ENCODE measurements around the gene GSX2. TPM values are rescaled to one million over a fixed set of nuclear protein-coding genes. Genes with fewer than 3 reads are reported as not detected.

The GSX2 gene
- total and polyA plus RNA-seq, 2 of the 4 experiments (the other 2 are of a cell fraction) = not detected

DNA sequence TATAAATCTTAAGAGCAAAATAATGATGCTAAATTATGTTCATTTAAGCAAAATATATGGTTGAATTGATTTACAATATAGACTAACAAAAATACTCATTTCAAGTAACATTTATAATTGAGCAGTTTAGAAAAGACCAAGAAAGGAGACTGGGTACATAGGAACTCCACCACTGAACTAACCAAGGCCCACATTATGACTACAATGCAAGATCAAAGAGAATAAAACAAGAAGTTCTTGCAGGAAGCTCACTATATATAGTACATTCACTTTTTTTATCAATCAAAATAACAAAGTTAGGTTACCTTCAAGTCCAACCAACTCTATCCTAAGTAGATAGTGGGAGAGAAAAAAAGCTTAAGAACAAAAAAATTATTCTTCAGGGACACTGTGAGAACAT, 43.6 kb upstream of the GSX2 start:
- Histone ChIP-seq H4K5ac (ENCODE audit: low read depth, low read length) (no peak overlapping the region), H3K23ac (ENCODE audit: low read depth, low read length) (no peak overlapping the region), H2BK5ac (ENCODE audit: low read depth, low read length, poor library complexity, severe bottlenecking) (no peak overlapping the region), H3K4me2 (ENCODE audit: low read depth, low read length) (no peak overlapping the region), H2AK5ac (ENCODE audit: low read depth, low read length) (no peak overlapping the region), H3K79me1 (ENCODE audit: low read depth in 1 of 2, low read length in 2 of 2) (peaks cover 0 to 56% of the 10 kb centered on the region in 2 experiments; a peak in 2 of 4 replicates), H2AK9ac (replicated peaks; ENCODE audit: low read depth, low read length, poor library complexity) (no peak overlapping the region), H3K56ac (ENCODE audit: extremely low read depth, insufficient read depth, low read length) (no peak overlapping the region), H3K9me3 (ENCODE audit: control insufficient read depth, insufficient read depth, low read length) (no peaks in the 10 kb centered on the region), H2AFZ (replicated peaks; ENCODE audit: low read length, poor library complexity) (no peak overlapping the region), H3K27me3 (ENCODE audit: control insufficient read depth, insufficient read depth, low read length) (no peaks in the 10 kb centered on the region), H3K9ac (ENCODE audit: low read depth, low read length) (no peak overlapping the region), H3K18ac (ENCODE audit: low read depth, low read length) (no peak overlapping the region), H3K36me3 (ENCODE audit: control insufficient read depth, insufficient read depth, low read length) (no peaks in the 10 kb centered on the region), H2BK15ac (ENCODE audit: low read depth, low read length) (no peak overlapping the region), H3K4me3 (ENCODE audit: insufficient read depth, low read depth, low read length) (no peak overlapping the region), H3K4me1 (ENCODE audit: control insufficient read depth, insufficient read depth, low read length) (peaks cover 4% of the 10 kb centered on the region; the same call in 1 of the 2 replicates), H3K9me1 (ENCODE audit: insufficient read depth, low read length) (peaks cover 5% of the 10 kb centered on the region; the same call in 1 of the 2 replicates), H2BK20ac (ENCODE audit: low read depth, low read length) (no peak overlapping the region), H4K20me1 (ENCODE audit: insufficient read depth, low read length) (peaks cover 79% of the 10 kb centered on the region; the same call in 1 of the 2 replicates), H3K14ac (replicated peaks; ENCODE audit: low read depth, low read length) (no peak overlapping the region), H4K8ac (ENCODE audit: low read depth in 2 of 2, low read length in 2 of 2) (no peak overlapping the region), H3K4ac (ENCODE audit: low read depth, low read length) (no peak overlapping the region), H2BK120ac (ENCODE audit: low read depth, low read length) (no peak overlapping the region), H4K91ac (ENCODE audit: insufficient read depth, low read depth, low read length) (no peak overlapping the region), H3K27ac (ENCODE audit: insufficient read depth, low read length) (no peak overlapping the region)
- intact Hi-C loops (cut with micrococcal nuclease) (no loop called here), in situ Hi-C loops (cut with MboI; ENCODE audit: low sequenced_read_pairs) (loop anchor here (25.0 kb wide), 1 partner anchor 1044 kb away; no protein-coding TSS in a partner anchor), dilution Hi-C loops (cut with HindIII; ENCODE audit: low sequenced_read_pairs, unreplicated experiment) (no loop called here)
- no TSS peak for BruUV-seq (replicated peaks)
- no peak for TF ChIP-seq RCOR1 (IDR thresholded peaks at IDR 0.05; ENCODE audit: insufficient replicate concordance, low read length)
- no peak for TF ChIP-seq FOS (IDR thresholded peaks at IDR 0.05; ENCODE audit: low read depth, low read length)
- TF ChIP-seq SMC3 (IDR thresholded peaks at IDR 0.05; ENCODE audit: low read depth, low read length) = no peak
- TF ChIP-seq MXI1 (IDR thresholded peaks at IDR 0.05; ENCODE audit: borderline replicate concordance, low read depth, low read length) = no peak
- TF ChIP-seq MAZ (IDR thresholded peaks at IDR 0.05; ENCODE audit: borderline replicate concordance, low read depth, low read length) = no peak
- no peak for TF ChIP-seq RAD21 (IDR thresholded peaks at IDR 0.05; ENCODE audit: low read length)
- TF ChIP-seq, protein P1, sequence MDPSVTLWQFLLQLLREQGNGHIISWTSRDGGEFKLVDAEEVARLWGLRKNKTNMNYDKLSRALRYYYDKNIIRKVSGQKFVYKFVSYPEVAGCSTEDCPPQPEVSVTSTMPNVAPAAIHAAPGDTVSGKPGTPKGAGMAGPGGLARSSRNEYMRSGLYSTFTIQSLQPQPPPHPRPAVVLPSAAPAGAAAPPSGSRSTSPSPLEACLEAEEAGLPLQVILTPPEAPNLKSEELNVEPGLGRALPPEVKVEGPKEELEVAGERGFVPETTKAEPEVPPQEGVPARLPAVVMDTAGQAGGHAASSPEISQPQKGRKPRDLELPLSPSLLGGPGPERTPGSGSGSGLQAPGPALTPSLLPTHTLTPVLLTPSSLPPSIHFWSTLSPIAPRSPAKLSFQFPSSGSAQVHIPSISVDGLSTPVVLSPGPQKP (IDR thresholded peaks at IDR 0.05; ENCODE audit: borderline replicate concordance, low read depth, low read length) = no peak
- no peak for TF ChIP-seq CEBPB (IDR thresholded peaks at IDR 0.05; ENCODE audit: low read depth, low read length)
- TF ChIP-seq CHD1 (IDR thresholded peaks at IDR 0.05; ENCODE audit: low read depth, low read length) = no peak
- no peak for TF ChIP-seq NFE2L2 (IDR thresholded peaks at IDR 0.05; ENCODE audit: low read depth, low read length)
- no peak for TF ChIP-seq RFX5 (IDR thresholded peaks at IDR 0.05; ENCODE audit: low read depth, low read length)
- TF ChIP-seq BHLHE40 (IDR thresholded peaks at IDR 0.05; ENCODE audit: low read depth, low read length) = no peak
- TF ChIP-seq POLR2A (IDR thresholded peaks at IDR 0.05; ENCODE audit: low read depth, low read length) = no peak
- TF ChIP-seq MAFK (IDR thresholded peaks at IDR 0.05; ENCODE audit: low read depth, low read length) = no peak
- TF ChIP-seq USF2 (IDR thresholded peaks at IDR 0.05; ENCODE audit: low read depth, low read length) = no peak
- TF ChIP-seq CTCF (conservative IDR thresholded peaks at IDR 0.05; ENCODE audit: low read depth, low read length) = no peak
- ATAC-seq (ENCODE audit: low read depth) (no peak), DNase-seq (no peak)
- POLR2A ChIA-PET (ENCODE audit: unreplicated experiment) = no interaction called here
- CTCF ChIA-PET = interaction anchor here (0.9 kb wide), 1 partner anchor 148 kb away, joined by 3 read pairs; no protein-coding TSS in a partner anchor

Data from IMR-90 (cell line).